GM21576 (cell line): ENCODE results near the gene RNF19B.

ENCODE experiments used
- ATAC-seq: cut with Tn5 transposase; IDR thresholded peaks from one replicate; pipeline ENCODE4 v1.9.1; 2021; ENCODE audit warnings: mild to moderate bottlenecking, moderate library complexity; ENCODE audit not compliant: unreplicated experiment

The RNF19B gene

GRCh38 chr1:32903991-32904785 is 60.4 kb downstream of the RNF19B start:
- no peak for ATAC-seq

- no peak for ATAC-seq
Observed at GRCh38 chr1:32902535-32902920, 62.1 kb downstream of the RNF19B start.

GRCh38 chr1:32901823-32902534 is 62.6 kb downstream of the RNF19B start:
- ATAC-seq: no peak

GRCh38 chr1:32900956-32901822 is 63.4 kb downstream of the RNF19B start, which contains the start of gene TMEM54:
Gene TMEM54, minus strand, starts transcription at chr1:32901389. Its CDS starts 151 bp downstream, at chr1:32901238.
- ATAC-seq: no peak

GRCh38 chr1:32900371-32900955 is 64.1 kb downstream of the RNF19B start:
- ATAC-seq: no peak

- ATAC-seq: no peak
Observed at GRCh38 chr1:32899586-32900296, 64.9 kb downstream of the RNF19B start.

GRCh38 chr1:32898958-32899357 is 65.7 kb downstream of the RNF19B start:
- no peak for ATAC-seq

- ATAC-seq: no peak
Observed at GRCh38 chr1:32898056-32898455, 66.6 kb downstream of the RNF19B start.

- no peak for ATAC-seq
Observed at GRCh38 chr1:32897082-32898049, 67.2 kb downstream of the RNF19B start.

GRCh38 chr1:32896451-32896850 is 68.2 kb downstream of the RNF19B start:
- no peak for ATAC-seq

GRCh38 chr1:32895325-32896215 is 69.0 kb downstream of the RNF19B start:
- no peak for ATAC-seq

- ATAC-seq: no peak
Observed at GRCh38 chr1:32894681-32895080, 69.9 kb downstream of the RNF19B start.

- ATAC-seq: no peak
Observed at GRCh38 chr1:32894019-32894600, 70.5 kb downstream of the RNF19B start.

GRCh38 chr1:32893198-32894018 is 71.2 kb downstream of the RNF19B start:
- no peak for ATAC-seq

- no peak for ATAC-seq
Observed at GRCh38 chr1:32892368-32893197, 72.0 kb downstream of the RNF19B start.

GRCh38 chr1:32891630-32892029 is 73.0 kb downstream of the RNF19B start:
- ATAC-seq: no peak
